RWPE1 (cell line): ENCODE measurements around the gene HMX3.
"Not testable (repeated sequence)": the region's sequence is repeated elsewhere in the genome, so short reads cannot be mapped to it uniquely, and the experiment has no call there.

Source experiments
- CTCF ChIA-PET: fragments of 350-600 bp; sonication (Branson Sonifier 250); formaldehyde crosslinking; extraction: SDS; loops from one replicate; lab custom pipeline; 2021; lab: Yijun Ruan, JAX
- POLR2A ChIA-PET: fragments of 400-600 bp; formaldehyde crosslinking; extraction: SDS; loops from one replicate; lab custom pipeline; 2020; ENCODE audit warnings: antibody characterized with exemption; ENCODE audit not compliant: low non-redundant PET; lab: Yijun Ruan, JAX
- DNase-seq: peaks from one replicate; pipeline ENCODE4 v3.0.0; 2012; ENCODE audit warnings: low spot score
- H3K27ac ChIP-seq: fragments of 450-650 bp; 2 replicates; pipeline ENCODE4 v1.5.1; 2017
- TF ChIP-seq, protein P1 (sequence below): fragments of 450-650 bp; conservative IDR thresholded peaks from 2 replicates; pipeline ENCODE4 v1.5.1; 2017; ENCODE audit warnings: low read depth, mild to moderate bottlenecking

HMX3 gene

GRCh38 chr10:123164319-123164718, 28.5 kb downstream of the HMX3 start:
- ChIA-PET CTCF (interaction anchor here (0.7 kb wide), 1 partner anchor 88 kb away, joined by 3 read pairs; no protein-coding TSS in a partner anchor), POLR2A (no interaction called here)
- no peak for DNase-seq
- H3K27ac ChIP-seq, result no peak overlapping the region
- TF ChIP-seq, protein P1, sequence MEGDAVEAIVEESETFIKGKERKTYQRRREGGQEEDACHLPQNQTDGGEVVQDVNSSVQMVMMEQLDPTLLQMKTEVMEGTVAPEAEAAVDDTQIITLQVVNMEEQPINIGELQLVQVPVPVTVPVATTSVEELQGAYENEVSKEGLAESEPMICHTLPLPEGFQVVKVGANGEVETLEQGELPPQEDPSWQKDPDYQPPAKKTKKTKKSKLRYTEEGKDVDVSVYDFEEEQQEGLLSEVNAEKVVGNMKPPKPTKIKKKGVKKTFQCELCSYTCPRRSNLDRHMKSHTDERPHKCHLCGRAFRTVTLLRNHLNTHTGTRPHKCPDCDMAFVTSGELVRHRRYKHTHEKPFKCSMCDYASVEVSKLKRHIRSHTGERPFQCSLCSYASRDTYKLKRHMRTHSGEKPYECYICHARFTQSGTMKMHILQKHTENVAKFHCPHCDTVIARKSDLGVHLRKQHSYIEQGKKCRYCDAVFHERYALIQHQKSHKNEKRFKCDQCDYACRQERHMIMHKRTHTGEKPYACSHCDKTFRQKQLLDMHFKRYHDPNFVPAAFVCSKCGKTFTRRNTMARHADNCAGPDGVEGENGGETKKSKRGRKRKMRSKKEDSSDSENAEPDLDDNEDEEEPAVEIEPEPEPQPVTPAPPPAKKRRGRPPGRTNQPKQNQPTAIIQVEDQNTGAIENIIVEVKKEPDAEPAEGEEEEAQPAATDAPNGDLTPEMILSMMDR, result no peak

DNA sequence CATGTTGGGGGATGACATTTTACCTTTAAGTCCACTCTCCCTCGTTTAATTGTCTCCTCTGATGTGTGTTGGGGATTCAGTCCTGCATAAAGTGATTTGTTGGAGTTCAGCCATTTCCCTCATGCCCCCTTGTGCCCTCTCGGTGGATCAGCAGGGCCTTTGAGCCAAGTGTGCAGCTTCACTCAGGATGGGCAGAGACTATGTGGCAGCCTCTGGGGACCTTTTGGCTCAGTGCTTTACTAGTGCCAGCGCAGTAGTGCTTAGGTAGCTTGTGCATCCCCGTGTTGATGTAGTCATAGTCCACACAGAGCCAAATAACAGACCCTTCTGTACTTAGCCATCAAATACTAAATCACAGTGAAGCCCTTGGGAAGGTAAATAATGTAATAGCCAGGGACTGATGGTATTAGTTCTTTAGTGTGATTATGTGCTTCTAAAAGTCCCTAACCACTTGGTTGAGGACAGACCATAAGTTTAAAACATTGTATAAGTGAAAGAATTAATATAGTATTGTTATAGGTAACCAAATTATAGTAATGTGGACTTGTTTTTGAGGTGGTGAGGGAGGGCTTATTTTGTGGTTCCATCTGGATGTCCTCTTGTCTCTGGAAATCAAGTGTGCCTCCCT, 29.8 kb downstream of the HMX3 start:
- ChIA-PET CTCF (interaction anchor here (0.9 kb wide), 1 partner anchor 122 kb away, joined by 3 read pairs; no protein-coding TSS in a partner anchor), POLR2A (no interaction called here)
- TF ChIP-seq, protein P1, result no peak
- DNase-seq, result no peak
- H3K27ac ChIP-seq, result no peak overlapping the region

DNA sequence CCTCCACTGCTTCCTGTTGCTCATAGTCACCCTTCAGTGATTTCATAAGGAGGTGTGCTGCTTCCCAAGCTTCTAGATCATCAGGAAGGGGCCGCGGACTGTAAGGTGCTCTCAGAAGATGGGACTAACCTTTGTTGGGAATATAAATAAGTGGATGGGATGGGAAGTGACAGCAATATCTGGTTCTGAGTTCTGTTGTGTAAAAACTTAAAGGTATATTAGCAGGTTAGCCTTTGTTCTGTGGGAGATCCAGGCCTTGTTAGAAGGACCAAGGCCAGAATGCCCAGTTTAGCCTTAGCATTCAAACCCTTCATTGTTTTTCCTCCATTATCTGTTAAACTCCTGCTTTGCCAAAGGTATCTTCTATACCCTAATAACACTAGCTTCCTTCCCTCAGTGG, 30.8 kb downstream of the HMX3 start:
- no peak for DNase-seq
- no peak overlapping the region for H3K27ac ChIP-seq
- ChIA-PET POLR2A (no interaction called here), CTCF (interaction anchor here (0.6 kb wide), 1 partner anchor 250 kb away, joined by 6 read pairs; no protein-coding TSS in a partner anchor)
- TF ChIP-seq, protein P1, result no peak

GRCh38 chr10:123170961-123171360, 35.2 kb downstream of the HMX3 start:
- ChIA-PET CTCF (interaction anchor here (0.6 kb wide), 1 partner anchor 724 kb away, joined by 3 read pairs; no protein-coding TSS in a partner anchor), POLR2A (no interaction called here)
- H3K27ac ChIP-seq, result no peak overlapping the region
- TF ChIP-seq, protein P1, result no peak
- no peak for DNase-seq

- CTCF ChIA-PET, H3K27ac ChIP-seq, POLR2A ChIA-PET: not testable (repeated sequence)
These were observed 35.8 kb downstream of the HMX3 start for GRCh38 chr10:123171616-123172015.

GRCh38 chr10:123175389-123176387, 39.9 kb downstream of the HMX3 start:
- no peak overlapping the region for H3K27ac ChIP-seq
- ChIA-PET CTCF (interaction anchor here (0.7 kb wide), 1 partner anchor 205 kb away, joined by 3 read pairs; no protein-coding TSS in a partner anchor), POLR2A (no interaction called here)
- DNase-seq, result no peak
- TF ChIP-seq, protein P1, result no peak

More at GRCh38 chr10:123171616-123172015, 35.8 kb downstream of the HMX3 start:
- DNase-seq, result not testable (repeated sequence)

- CTCF ChIA-PET, DNase-seq, POLR2A ChIA-PET, H3K27ac ChIP-seq: not testable (repeated sequence)
These were observed 42.6 kb downstream of the HMX3 start for GRCh38 chr10:123178390-123178789.
